ENCODE results near the gene RETREG3. TPM values are rescaled to one million over a fixed set of nuclear protein-coding genes. Genes with fewer than 3 reads are reported as not detected.
"Not testable (repeated sequence)": the region's sequence is repeated elsewhere in the genome, so short reads cannot be mapped to it uniquely, and the experiment has no call there.

Gene RETREG3
- polyA plus RNA-seq, 2 of the 4 experiments (the other 2 are of a cell fraction) = 24.2 to 28.3 TPM

- 32% methylated on average over 31 of the region's 42 CpGs for WGBS (ENCODE audit: missing lambda C conversion rate)
- ATAC-seq (peak; percentile 60 to 63), FAIRE-seq (peak; percentile 72)
- H3K4me1 ChIP-seq = peaks cover 22% of the 10 kb centered on the region
- POLR2A ChIA-PET = interaction anchor here (0.6 to 3.0 kb wide), 17 partner anchors 8 to 214 kb away, joined by 3 to 43 read pairs (median 5); partner anchors contain the start of genes BECN1, CCR10, CNTD1 and COA3
- CTCF ChIA-PET = interaction anchor here (0.6 to 7.8 kb wide), 13 partner anchors 8 to 154 kb away, joined by 3 to 65 read pairs (median 5); partner anchors contain the start of genes PLEKHH3 and PSMC3IP
- peak overlapping the region; percentile 90 for H3K4me3 ChIP-seq
- not testable (repeated sequence) for H3K9me3 ChIP-seq; DNase-seq (ENCODE audit: low read depth in 1 of 2, low spot score in 1 of 2)
- TF ChIP-seq JUN (IDR thresholded peaks at IDR 0.05) = 0 out of 5 replicates have a peak, but pooled peaks of 1 of the 2 experiments have one; percentile 0
- 0 out of 2 replicates have a peak, but pooled peaks have one; percentile 22 for TF ChIP-seq PHF8 (IDR thresholded peaks at IDR 0.05; ENCODE audit: borderline replicate concordance, low read depth)
- H3K27ac ChIP-seq = peak overlapping the region; percentile 91 to 92
- H3K4me2 ChIP-seq = peak overlapping the region; percentile 78
These were observed 934 bp upstream of the RETREG3 start for GRCh38 chr17:42609814-42610801.

- peaks cover 22% of the 10 kb centered on the region for H3K4me1 ChIP-seq
- ChIA-PET CTCF (interaction anchor here (0.5 to 7.8 kb wide), 24 partner anchors 9 to 165 kb away, joined by 3 to 65 read pairs (median 4); partner anchors contain the start of genes PLEKHH3, PSMC3IP and VPS25), POLR2A (interaction anchor here (0.6 to 3.0 kb wide), 16 partner anchors 9 to 216 kb away, joined by 3 to 43 read pairs (median 5); partner anchors contain the start of genes BECN1, CCR10, CNTD1 and COA3)
- ATAC-seq (peak; percentile 82 to 83), DNase-seq (ENCODE audit: low read depth in 1 of 2, low spot score in 1 of 2) (no peak), FAIRE-seq (no peak)
- TF ChIP-seq MYC (IDR thresholded peaks at IDR 0.05; ENCODE audit: borderline replicate concordance, low read length) = no peak
- TF ChIP-seq, protein P1, sequence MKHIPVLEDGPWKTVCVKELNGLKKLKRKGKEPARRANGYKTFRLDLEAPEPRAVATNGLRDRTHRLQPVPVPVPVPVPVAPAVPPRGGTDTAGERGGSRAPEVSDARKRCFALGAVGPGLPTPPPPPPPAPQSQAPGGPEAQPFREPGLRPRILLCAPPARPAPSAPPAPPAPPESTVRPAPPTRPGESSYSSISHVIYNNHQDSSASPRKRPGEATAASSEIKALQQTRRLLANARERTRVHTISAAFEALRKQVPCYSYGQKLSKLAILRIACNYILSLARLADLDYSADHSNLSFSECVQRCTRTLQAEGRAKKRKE (CRISPR knock-in tag; IDR thresholded peaks at IDR 0.05; ENCODE audit: low read depth) = no peak
- no peak for TF ChIP-seq CEBPB (IDR thresholded peaks at IDR 0.05)
- TF ChIP-seq, protein P2, sequence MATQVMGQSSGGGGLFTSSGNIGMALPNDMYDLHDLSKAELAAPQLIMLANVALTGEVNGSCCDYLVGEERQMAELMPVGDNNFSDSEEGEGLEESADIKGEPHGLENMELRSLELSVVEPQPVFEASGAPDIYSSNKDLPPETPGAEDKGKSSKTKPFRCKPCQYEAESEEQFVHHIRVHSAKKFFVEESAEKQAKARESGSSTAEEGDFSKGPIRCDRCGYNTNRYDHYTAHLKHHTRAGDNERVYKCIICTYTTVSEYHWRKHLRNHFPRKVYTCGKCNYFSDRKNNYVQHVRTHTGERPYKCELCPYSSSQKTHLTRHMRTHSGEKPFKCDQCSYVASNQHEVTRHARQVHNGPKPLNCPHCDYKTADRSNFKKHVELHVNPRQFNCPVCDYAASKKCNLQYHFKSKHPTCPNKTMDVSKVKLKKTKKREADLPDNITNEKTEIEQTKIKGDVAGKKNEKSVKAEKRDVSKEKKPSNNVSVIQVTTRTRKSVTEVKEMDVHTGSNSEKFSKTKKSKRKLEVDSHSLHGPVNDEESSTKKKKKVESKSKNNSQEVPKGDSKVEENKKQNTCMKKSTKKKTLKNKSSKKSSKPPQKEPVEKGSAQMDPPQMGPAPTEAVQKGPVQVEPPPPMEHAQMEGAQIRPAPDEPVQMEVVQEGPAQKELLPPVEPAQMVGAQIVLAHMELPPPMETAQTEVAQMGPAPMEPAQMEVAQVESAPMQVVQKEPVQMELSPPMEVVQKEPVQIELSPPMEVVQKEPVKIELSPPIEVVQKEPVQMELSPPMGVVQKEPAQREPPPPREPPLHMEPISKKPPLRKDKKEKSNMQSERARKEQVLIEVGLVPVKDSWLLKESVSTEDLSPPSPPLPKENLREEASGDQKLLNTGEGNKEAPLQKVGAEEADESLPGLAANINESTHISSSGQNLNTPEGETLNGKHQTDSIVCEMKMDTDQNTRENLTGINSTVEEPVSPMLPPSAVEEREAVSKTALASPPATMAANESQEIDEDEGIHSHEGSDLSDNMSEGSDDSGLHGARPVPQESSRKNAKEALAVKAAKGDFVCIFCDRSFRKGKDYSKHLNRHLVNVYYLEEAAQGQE (IDR thresholded peaks at IDR 0.05) = no peak
- TF ChIP-seq ZSCAN20 (CRISPR knock-in tag; IDR thresholded peaks at IDR 0.05) = no peak
- TF ChIP-seq FOSB (CRISPR knock-in tag; IDR thresholded peaks at IDR 0.05) = no peak
- 0 out of 2 replicates have a peak, but pooled peaks have one; percentile 14 for TF ChIP-seq HMGXB4 (CRISPR knock-in tag; IDR thresholded peaks at IDR 0.05; ENCODE audit: borderline replicate concordance)
- TF ChIP-seq RAD21 (conservative IDR thresholded peaks at IDR 0.05 in 1 of 2, IDR thresholded peaks at IDR 0.05 in 1 of 2) = peak in 1 of 2 experiments; percentile 29; a peak in 2 of 5 replicates
- H3K27ac ChIP-seq = peak overlapping the region; percentile 79 to 89
- peak overlapping the region; percentile 87 for H3K4me2 ChIP-seq
- WGBS (ENCODE audit: missing lambda C conversion rate) = 2% methylated on average over 27 of the region's 30 CpGs
- H3K9me3 ChIP-seq = no peaks in the 10 kb centered on the region
- peak overlapping the region; percentile 67 for H3K4me3 ChIP-seq
These were observed 631 bp downstream of the RETREG3 start for GRCh38 chr17:42608305-42609181.
